Jurkat, Clone E6-1 (cell line): ENCODE data around the gene COG1. TPM values are rescaled to one million over a fixed set of nuclear protein-coding genes. Genes with fewer than 3 reads are reported as not detected.
"Not testable (repeated sequence)": the region's sequence is repeated elsewhere in the genome, so short reads cannot be mapped to it uniquely, and the experiment has no call there.

Experiments used
- DNase-seq: peaks from one replicate; pipeline ENCODE4 v3.0.0-alpha.2; 2011; ENCODE audit warnings: low read depth, low spot score
- H3K4me3 ChIP-seq: 2 replicates; pipeline ENCODE4 v1.5.1; 2011; ENCODE audit warnings: mild to moderate bottlenecking, low read length, control low read depth, moderate library complexity
- polyA plus RNA-seq: library from polyadenylated mRNA; unstranded; fragments of >200 nt; gene quantifications from one replicate; pipeline ENCODE4 v1.2.1, GENCODE V29; 2012; ENCODE audit warnings: missing spikeins; ENCODE audit not compliant: insufficient read length, insufficient read depth

Gene COG1
- 47.8 TPM for polyA plus RNA-seq

- peak; percentile 83 for DNase-seq
- peak within 1 kb of the TSS; percentile 83 for H3K4me3 ChIP-seq
Observed at GRCh38 chr17:73192894-73193701, at the start of gene COG1. COG1 (plus strand) TSS chr17:73193055; CDS start chr17:73193070, 15 bp downstream.

GRCh38 chr17:73144209-73144608 lies 48.6 kb upstream of the COG1 start:
- H3K4me3 ChIP-seq, DNase-seq: not testable (repeated sequence)

GRCh38 chr17:73145641-73146040 lies 47.2 kb upstream of the COG1 start:
- H3K4me3 ChIP-seq: no peak overlapping the region
- DNase-seq: no peak

- not testable (repeated sequence) for DNase-seq, H3K4me3 ChIP-seq
Observed at GRCh38 chr17:73147791-73148190, 45.1 kb upstream of the COG1 start.

- H3K4me3 ChIP-seq: no peak overlapping the region
- no peak for DNase-seq
Observed at GRCh38 chr17:73148540-73149334, 44.1 kb upstream of the COG1 start.

- DNase-seq, H3K4me3 ChIP-seq: not testable (repeated sequence)
Observed at GRCh38 chr17:73150622-73151300, 42.1 kb upstream of the COG1 start.

- H3K4me3 ChIP-seq: no peak overlapping the region
- DNase-seq: no peak
Observed at GRCh38 chr17:73151916-73152632, 40.8 kb upstream of the COG1 start.

GRCh38 chr17:73155410-73156165 lies 37.3 kb upstream of the COG1 start:
- H3K4me3 ChIP-seq: no peak overlapping the region
- no peak for DNase-seq

GRCh38 chr17:73156166-73156840 lies 36.6 kb upstream of the COG1 start:
- no peak overlapping the region for H3K4me3 ChIP-seq
- peak; percentile 29 for DNase-seq

- H3K4me3 ChIP-seq: no peak overlapping the region
- DNase-seq: no peak
Observed at GRCh38 chr17:73156887-73157520, 35.9 kb upstream of the COG1 start.

- no peak for DNase-seq
Observed at GRCh38 chr17:73157521-73157890, 35.3 kb upstream of the COG1 start.

GRCh38 chr17:73158133-73158532 lies 34.7 kb upstream of the COG1 start:
- H3K4me3 ChIP-seq: no peak overlapping the region
- no peak for DNase-seq

More at GRCh38 chr17:73157521-73157890, 35.3 kb upstream of the COG1 start:
- no peak overlapping the region for H3K4me3 ChIP-seq

- no peak for DNase-seq
- no peak overlapping the region for H3K4me3 ChIP-seq
Observed at GRCh38 chr17:73160980-73161630, 31.8 kb upstream of the COG1 start.

- no peak for DNase-seq
- no peak overlapping the region for H3K4me3 ChIP-seq
Observed at GRCh38 chr17:73163043-73163442, 29.8 kb upstream of the COG1 start.

- DNase-seq: no peak
- peak overlapping the region; percentile 33 for H3K4me3 ChIP-seq
Observed at GRCh38 chr17:73165616-73166404, 27.0 kb upstream of the COG1 start.
